Left cardiac atrium (tissue), 4 donors: ENCODE data around the gene GNPTG. TPM values are rescaled to one million over a fixed set of nuclear protein-coding genes. Genes with fewer than 3 reads are reported as not detected.

Experiments
- ATAC-seq, 2 donors: fragments of 200-7000 bp; cut with Tn5 transposase; one replicate each; pipeline ENCODE4 v1.9.1; 2020; ENCODE audit warnings: mild to moderate bottlenecking in 2 of 2, moderate library complexity in 2 of 2
- DNase-seq: peaks from one replicate; pipeline ENCODE4 v3.0.0-alpha.2; 2020
- intact Hi-C, 2 donors: fragments of 100-400 bp; cut with DNase I; formaldehyde crosslinking; loops; one replicate each; pipeline versions ENCODE4 v1.14.1 to v1.15.1; 2022 to 2023
- total RNA-seq, 2 donors: library from RNA; stranded (reverse); fragmentation: NEBNext Ultra II Directional; extraction: Animal tissue kit (Norgen Biotek cat#: 25700); gene quantifications; one replicate each; pipeline ENCODE4 v1.2.1, GENCODE V29; 2021
- donor health status: DM: no; HTN: yes; CAD: no.
- donor health status: DM: no; HTN: yes; CAD: no; lungs with severe emphysema.
- donor health status: DM: yes; HTN: yes; CAD: no.
- donor health status: Dilated cardiomyopathy.

The GNPTG gene
- total RNA-seq, 2 donors from 2014 or later, result 44.1 to 44.3 TPM

- DNase-seq (peak; percentile 65), ATAC-seq (peak; percentile 71 to 89)
- intact Hi-C loops, result no loop called here
Measured at GRCh38 chr16:1379304-1380076, 27.8 kb downstream of the GNPTG start.

GRCh38 chr16:1380195-1380594, 28.5 kb downstream of the GNPTG start:
- DNase-seq (no peak), ATAC-seq (no peak)
- intact Hi-C loops, result no loop called here

GRCh38 chr16:1381612-1382406, 30.1 kb downstream of the GNPTG start:
- no peak for DNase-seq
- intact Hi-C loops, result no loop called here
- ATAC-seq, result no peak

DNA sequence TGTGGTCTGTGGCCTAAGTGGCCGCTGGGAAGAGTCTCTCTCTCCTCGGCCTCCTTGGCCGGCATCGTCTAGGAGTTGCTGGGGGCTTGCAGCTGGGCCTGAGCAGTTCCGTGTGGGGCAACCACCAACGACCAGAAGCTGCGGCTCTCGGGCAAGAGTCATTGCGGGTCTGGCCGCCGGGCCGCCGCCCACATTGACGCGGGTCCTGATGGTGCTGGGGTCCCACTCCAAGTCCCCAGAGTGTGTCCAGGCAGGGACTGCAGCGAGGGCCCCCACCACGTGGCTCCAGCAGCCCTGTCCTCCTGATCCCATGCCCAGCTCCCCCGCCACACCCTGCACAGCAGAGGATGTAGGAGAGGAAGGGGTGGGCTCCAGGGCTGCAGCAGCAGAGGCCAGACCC, 31.8 kb downstream of the GNPTG start:
- ATAC-seq (no peak), DNase-seq (no peak)
- intact Hi-C loops, result no loop called here

DNA sequence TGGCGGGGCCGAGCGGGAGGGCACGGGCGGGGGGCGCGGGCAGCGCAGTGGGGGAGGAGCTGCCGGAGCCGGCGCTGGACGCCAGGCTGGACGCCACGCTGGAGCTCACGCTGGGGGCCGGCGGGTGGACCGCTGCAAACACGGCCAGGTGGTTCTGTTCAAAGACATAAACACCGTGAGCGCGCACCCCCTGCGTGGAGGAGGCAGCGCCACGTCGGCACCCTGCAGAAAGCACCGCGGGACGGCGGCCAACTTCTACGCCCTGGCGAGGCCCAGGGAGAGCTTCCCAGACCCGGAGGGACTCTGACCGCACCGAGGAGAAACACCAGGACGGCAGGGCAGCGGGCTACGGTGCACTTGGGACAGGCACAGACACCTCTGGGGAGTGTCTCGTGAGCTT, 33.5 kb downstream of the GNPTG start:
- ATAC-seq (no peak), DNase-seq (no peak)
- intact Hi-C loops, result no loop called here

GRCh38 chr16:1387331-1387730, 35.6 kb downstream of the GNPTG start:
- intact Hi-C loops, result no loop called here
- ATAC-seq (no peak), DNase-seq (no peak)

DNA sequence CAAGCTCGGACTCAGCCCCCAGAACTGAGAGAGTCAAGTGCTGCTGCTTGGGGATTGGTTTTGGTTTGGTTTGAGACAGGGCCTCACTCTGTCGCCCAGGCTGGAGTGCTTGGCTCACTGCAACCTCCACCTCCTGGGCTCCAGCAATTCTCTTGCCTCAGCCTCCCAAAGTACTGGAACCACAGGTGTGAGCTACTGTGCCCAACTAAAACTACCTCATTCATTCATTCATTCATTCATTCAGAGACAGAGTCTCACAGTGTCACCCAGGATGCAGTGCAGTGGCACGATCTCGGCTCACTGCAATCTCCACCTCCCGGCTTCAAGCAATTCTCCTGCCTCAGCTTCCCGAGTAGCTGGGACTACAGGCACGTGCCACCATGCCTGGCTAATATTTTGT, 38.0 kb downstream of the GNPTG start:
- ATAC-seq, result no peak
- intact Hi-C loops, result no loop called here
- no peak for DNase-seq

- DNase-seq, result no peak
- ATAC-seq, result no peak
- intact Hi-C loops, result no loop called here
Measured at GRCh38 chr16:1390239-1390779, 38.6 kb downstream of the GNPTG start.

DNA sequence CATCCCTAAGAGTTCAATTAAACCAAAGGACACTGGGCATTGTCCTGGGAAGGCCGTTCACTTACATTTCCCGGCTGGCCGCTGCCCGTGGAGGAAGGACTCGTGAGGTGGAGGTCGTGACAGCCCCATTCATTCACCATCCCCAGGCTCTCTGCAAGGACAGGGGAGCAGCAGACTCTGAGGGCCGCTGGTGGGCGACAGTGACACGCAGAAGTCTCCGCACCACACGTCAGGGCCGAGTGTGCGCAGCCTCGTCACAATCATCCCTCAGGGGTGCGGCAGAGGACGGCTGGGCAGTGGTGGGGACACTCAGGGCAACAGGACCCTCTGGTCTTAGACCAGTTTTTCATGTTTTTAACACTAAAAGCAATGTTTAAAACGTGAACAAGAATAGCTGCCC, 41.1 kb downstream of the GNPTG start:
- intact Hi-C loops, result no loop called here
- no peak for ATAC-seq

DNA sequence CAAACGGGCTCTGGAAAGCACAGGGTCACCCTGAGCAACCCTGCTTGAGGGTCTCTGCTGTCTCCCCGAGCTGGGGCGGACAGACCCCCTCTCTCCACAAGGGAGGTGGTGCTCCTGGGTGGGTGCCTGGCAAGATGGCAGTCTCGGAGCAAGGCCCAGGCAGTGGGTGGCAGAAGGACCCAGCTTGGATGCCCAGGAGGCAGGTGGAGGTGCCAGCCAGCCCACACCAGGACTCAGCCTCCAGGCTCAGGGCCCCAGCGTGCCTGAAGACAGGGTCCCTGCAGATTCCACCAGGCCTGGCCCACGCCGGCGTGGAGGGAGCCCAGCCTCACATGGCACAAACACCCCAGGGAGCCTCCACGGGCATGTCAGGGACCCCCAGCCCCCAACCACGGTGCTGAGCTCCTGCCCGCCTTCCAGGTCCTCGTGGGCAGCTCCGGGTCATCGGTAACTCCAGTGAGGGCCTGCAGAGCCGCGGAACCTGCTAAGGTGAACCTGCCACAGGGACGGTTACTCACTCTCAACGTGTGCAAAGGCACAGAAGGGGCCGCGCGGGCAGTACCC, 42.0 kb downstream of the GNPTG start:
- intact Hi-C loops, result no loop called here
- DNase-seq (no peak), ATAC-seq (no peak)

More for the DNA sequence above, 41.1 kb downstream of the GNPTG start:
- no peak for DNase-seq

GRCh38 chr16:1394367-1394951, 42.7 kb downstream of the GNPTG start:
- intact Hi-C loops, result no loop called here
- ATAC-seq (no peak), DNase-seq (no peak)

GRCh38 chr16:1395444-1396031, 43.8 kb downstream of the GNPTG start:
- ATAC-seq (no peak), DNase-seq (no peak)
- intact Hi-C loops, result no loop called here

GRCh38 chr16:1397779-1398178, 46.0 kb downstream of the GNPTG start:
- intact Hi-C loops, result no loop called here
- no peak for DNase-seq
- no peak for ATAC-seq

- intact Hi-C loops, result no loop called here
- ATAC-seq (no peak), DNase-seq (no peak)
Measured at GRCh38 chr16:1398351-1398750, 46.6 kb downstream of the GNPTG start.

GRCh38 chr16:1398826-1399581, 47.3 kb downstream of the GNPTG start:
- intact Hi-C loops, result no loop called here

GRCh38 chr16:1401061-1401757, 49.5 kb downstream of the GNPTG start:
- intact Hi-C loops, result no loop called here
- ATAC-seq (no peak), DNase-seq (no peak)

More at GRCh38 chr16:1398826-1399581, 47.3 kb downstream of the GNPTG start:
- DNase-seq (no peak), ATAC-seq (no peak)

- no peak for ATAC-seq
- DNase-seq, result no peak
- intact Hi-C loops, result no loop called here
Measured at GRCh38 chr16:1401758-1402154, 50.0 kb downstream of the GNPTG start.

DNA sequence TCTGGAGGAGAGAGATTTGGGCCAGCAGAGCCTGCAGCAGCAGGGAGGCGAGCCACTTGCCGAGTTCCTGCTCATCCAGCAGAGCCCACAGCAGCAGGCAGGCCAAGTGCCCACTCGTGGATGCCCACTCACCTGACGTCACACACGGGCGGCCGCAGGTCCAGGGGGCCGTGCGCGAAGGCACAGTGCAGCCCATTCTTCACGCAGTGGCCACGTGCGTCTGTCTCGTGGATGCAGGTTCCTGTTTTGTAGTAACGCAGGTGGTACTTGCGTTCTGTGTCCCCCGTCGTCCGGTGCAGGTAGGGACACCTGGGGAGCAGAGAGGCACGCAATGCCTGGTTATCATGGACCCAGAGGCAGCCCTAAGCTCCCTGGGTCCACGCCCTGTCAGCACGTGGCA, 51.3 kb downstream of the GNPTG start:
- DNase-seq (no peak), ATAC-seq (no peak)
- intact Hi-C loops, result no loop called here
